H1 (cell line): ENCODE results near the gene TRMT2B. TPM values are rescaled to one million over a fixed set of nuclear protein-coding genes. Genes with fewer than 3 reads are reported as not detected.

Source experiments
- CTCF ChIA-PET: fragments of 300-600 bp; sonication (Branson Sonifier 250); formaldehyde crosslinking; loops from one replicate; lab custom pipeline; 2021; ENCODE audit not compliant: partially characterized antibody; lab: Charles Lee
- POLR2A ChIA-PET: fragments of 300-600 bp; sonication (Branson Sonifier 250); formaldehyde crosslinking; loops from one replicate; lab custom pipeline; 2021; ENCODE audit warnings: inconsistent platforms; ENCODE audit not compliant: partially characterized antibody; lab: Charles Lee
- DNase-seq, 2 experiments: peaks; one replicate each; pipeline versions ENCODE4 v3.0.0 to v3.0.0-alpha.2; 2010 to 2022; ENCODE audit warnings: low spot score in 2 of 2, low read depth in 1 of 2, mixed read lengths in 1 of 2
- FAIRE-seq: peaks from 2 replicates; lab custom pipeline; 2011; peaks lifted over from hg19 to GRCh38; lab: Jason Lieb, UNC
- H2AFZ ChIP-seq: 2 replicates; pipeline ENCODE4 v1.8.1; 2012; ENCODE audit warnings: low read length, inconsistent platforms
- H2AK5ac ChIP-seq: 2 replicates; pipeline ENCODE4 v1.6.1; 2013; ENCODE audit warnings: low read depth, low read length
- H2BK120ac ChIP-seq: replicated peaks from 2 replicates; pipeline ENCODE3; 2013; ENCODE audit warnings: low read depth, low read length, inconsistent platforms
- H2BK12ac ChIP-seq: 2 replicates; pipeline ENCODE4 v1.6.1; 2013; ENCODE audit warnings: low read depth, low read length
- H2BK15ac ChIP-seq: 2 replicates; pipeline ENCODE4 v1.6.1; 2013; ENCODE audit warnings: low read length
- H2BK20ac ChIP-seq: 2 replicates; pipeline ENCODE4 v1.6.1; 2013; ENCODE audit warnings: low read length
- H2BK5ac ChIP-seq: 2 replicates; pipeline ENCODE4 v1.6.1; 2013; ENCODE audit warnings: low read depth, low read length
- H3K14ac ChIP-seq: 2 replicates; pipeline ENCODE4 v1.6.1; 2013; ENCODE audit warnings: inconsistent platforms; ENCODE audit not compliant: insufficient read length
- H3K18ac ChIP-seq: 2 replicates; pipeline ENCODE4 v1.6.1; 2013; ENCODE audit warnings: low read length; ENCODE audit errors: extremely low read depth
- H3K23ac ChIP-seq: 2 replicates; pipeline ENCODE4 v1.6.1; 2013; ENCODE audit warnings: inconsistent platforms; ENCODE audit not compliant: insufficient read length
- H3K23me2 ChIP-seq: 2 replicates; pipeline ENCODE4 v1.6.1; 2013; ENCODE audit warnings: low read depth, low read length
- H3K27ac ChIP-seq: 2 replicates; pipeline ENCODE4 v1.6.1; 2011; ENCODE audit warnings: low read depth, low read length, inconsistent platforms
- H3K27me3 ChIP-seq, 4 experiments: replicated peaks in 1 of 4; 1 replicate in 1 of 4; 2 replicates in 3 of 4; pipeline versions ENCODE4 v1.6.1 to v1.8.1; 2011 to 2013; ENCODE audit warnings: low read length in 3 of 4, mild to moderate bottlenecking in 3 of 4, inconsistent platforms in 2 of 4, mixed read lengths in 2 of 4, moderate library complexity in 1 of 4; ENCODE audit not compliant: control insufficient read depth in 3 of 4, insufficient read depth in 3 of 4; ENCODE audit errors: extremely low read depth in 1 of 4
- H3K36me3 ChIP-seq, 4 experiments: 2 replicates each; pipeline versions ENCODE4 v1.6.1 to v1.8.1; 2011 to 2013; ENCODE audit warnings: mild to moderate bottlenecking in 4 of 4, low read length in 3 of 4, moderate library complexity in 2 of 4, control low read depth in 1 of 4, inconsistent platforms in 1 of 4; ENCODE audit not compliant: insufficient read depth in 4 of 4, control insufficient read depth in 2 of 4
- H3K4ac ChIP-seq: replicated peaks from 2 replicates; pipeline ENCODE3; 2013; ENCODE audit warnings: low read length, low read depth, mixed read lengths, inconsistent platforms; ENCODE audit not compliant: insufficient read length
- H3K4me1 ChIP-seq, 4 experiments: replicated peaks in 1 of 4; 1 replicate in 1 of 4; 2 replicates in 3 of 4; pipeline versions ENCODE4 v1.6.1 to v1.8.1; 2011 to 2013; ENCODE audit warnings: low read length in 3 of 4, inconsistent platforms in 2 of 4, mixed read lengths in 1 of 4; ENCODE audit not compliant: insufficient read depth in 4 of 4, control insufficient read depth in 3 of 4
- H3K4me2 ChIP-seq, 2 experiments: 2 replicates each; pipeline versions ENCODE4 v1.6.1 to v1.8.1; 2011 to 2013; ENCODE audit warnings: low read depth in 2 of 2, low read length in 2 of 2, control low read depth in 1 of 2, inconsistent platforms in 1 of 2, mild to moderate bottlenecking in 1 of 2; ENCODE audit not compliant: insufficient read depth in 1 of 2
- H3K4me3 ChIP-seq, 4 experiments: fragments of 200-600, 300-600 bp in 1 of 4; sonication (generic), shearing (Covaris generic), sonication (Bioruptor Twin) in 1 of 4; 2 replicates each; pipeline versions ENCODE4 v1.5.1 to v1.8.1; 2011 to 2016; ENCODE audit warnings: low read length in 4 of 4, low read depth in 3 of 4, control low read depth in 2 of 4, inconsistent platforms in 2 of 4, mild to moderate bottlenecking in 2 of 4, mixed read lengths in 1 of 4, moderate library complexity in 1 of 4; ENCODE audit not compliant: insufficient read depth in 2 of 4; ENCODE audit errors: extremely low read depth in 1 of 4
- H3K56ac ChIP-seq: replicated peaks from 2 replicates; pipeline ENCODE3; 2013; ENCODE audit warnings: low read depth, mild to moderate bottlenecking, mixed read lengths, low read length, inconsistent platforms; ENCODE audit not compliant: insufficient read length
- H3K79me1 ChIP-seq: 2 replicates; pipeline ENCODE4 v1.6.1; 2013; ENCODE audit warnings: low read depth, low read length, control low read depth
- H3K79me2 ChIP-seq, 2 experiments: 2 replicates each; pipeline versions ENCODE4 v1.6.1 to v1.8.1; 2012 to 2013; ENCODE audit warnings: low read length in 2 of 2, mild to moderate bottlenecking in 2 of 2, inconsistent platforms in 1 of 2; ENCODE audit not compliant: insufficient read depth in 2 of 2, control insufficient read depth in 1 of 2
- H3K9ac ChIP-seq, 4 experiments: replicated peaks in 1 of 4; 1 replicate in 1 of 4; 2 replicates in 3 of 4; pipeline versions ENCODE4 v1.6.1 to v1.8.1; 2011 to 2013; ENCODE audit warnings: low read depth in 3 of 4, low read length in 3 of 4, control low read depth in 2 of 4, mild to moderate bottlenecking in 2 of 4, moderate library complexity in 2 of 4, inconsistent platforms in 1 of 4; ENCODE audit errors: extremely low read depth in 1 of 4
- H3K9me3 ChIP-seq, 2 experiments: 2 replicates each; pipeline versions ENCODE4 v1.6.1 to v1.8.1; 2012 to 2013; ENCODE audit warnings: mild to moderate bottlenecking in 2 of 2, moderate library complexity in 2 of 2, control low read depth in 1 of 2, inconsistent platforms in 1 of 2, low read depth in 1 of 2, low read length in 1 of 2, mixed read lengths in 1 of 2; ENCODE audit not compliant: insufficient read depth in 2 of 2
- H4K20me1 ChIP-seq, 2 experiments: replicated peaks in 1 of 2; 2 replicates each; pipeline versions ENCODE3 to v1.8.1; 2011 to 2013; ENCODE audit warnings: inconsistent platforms in 2 of 2, low read length in 2 of 2, mild to moderate bottlenecking in 1 of 2; ENCODE audit not compliant: insufficient read depth in 2 of 2, control insufficient read depth in 1 of 2
- H4K5ac ChIP-seq: 2 replicates; pipeline ENCODE4 v1.6.1; 2013; ENCODE audit warnings: low read length, low read depth, mixed read lengths, inconsistent platforms; ENCODE audit not compliant: insufficient read length
- H4K8ac ChIP-seq: 2 replicates; pipeline ENCODE4 v1.8.0; 2013; ENCODE audit warnings: mild to moderate bottlenecking, moderate library complexity, low read length, inconsistent platforms; ENCODE audit not compliant: insufficient read depth; ENCODE audit errors: extremely low read depth
- H4K91ac ChIP-seq: replicated peaks from 2 replicates; pipeline ENCODE3; 2013; ENCODE audit warnings: low read length, mixed read lengths, inconsistent platforms; ENCODE audit not compliant: insufficient read length
- CEBPB ChIP-seq: IDR thresholded peaks from 2 replicates; pipeline ENCODE4 v1.6.1; 2012; ENCODE audit warnings: low read depth, low read length
- EP300 ChIP-seq, 2 experiments: IDR thresholded peaks; 1 replicate in 1 of 2; 2 replicates in 1 of 2; pipeline ENCODE4 v1.6.1; 2011 to 2012; ENCODE audit warnings: low read depth in 2 of 2, low read length in 2 of 2, mild to moderate bottlenecking in 2 of 2, borderline replicate concordance in 1 of 2, inconsistent platforms in 1 of 2, moderate library complexity in 1 of 2
- HDAC2 ChIP-seq, 2 experiments: fragments of 300-600 bp in 1 of 2; sonication (generic) in 1 of 2; IDR thresholded peaks; 2 replicates each; pipeline ENCODE4 v1.6.1; 2011 to 2012; ENCODE audit warnings: low read depth in 2 of 2, low read length in 2 of 2, mild to moderate bottlenecking in 2 of 2, moderate library complexity in 2 of 2, borderline replicate concordance in 1 of 2, inconsistent platforms in 1 of 2
- KDM4A ChIP-seq: IDR thresholded peaks from one replicate; pipeline ENCODE4 v1.7.1; 2012; ENCODE audit warnings: low read depth, mild to moderate bottlenecking, moderate library complexity, low read length, inconsistent platforms; ENCODE audit not compliant: severe bottlenecking
- MAX ChIP-seq: IDR thresholded peaks from 2 replicates; pipeline ENCODE4 v1.6.1; 2012; ENCODE audit warnings: inconsistent platforms
- SIX5 ChIP-seq: IDR thresholded peaks from 2 replicates; pipeline ENCODE4 v1.6.1; 2011; ENCODE audit warnings: mild to moderate bottlenecking, low read depth, low read length
- SP2 ChIP-seq: IDR thresholded peaks from 2 replicates; pipeline ENCODE4 v1.6.1; 2012; ENCODE audit warnings: mild to moderate bottlenecking, low read length, inconsistent platforms
- SP4 ChIP-seq: IDR thresholded peaks from 2 replicates; pipeline ENCODE4 v1.6.1; 2012; ENCODE audit warnings: low read length, inconsistent platforms
- YY1 ChIP-seq: IDR thresholded peaks from 2 replicates; pipeline ENCODE4 v1.6.1; 2011; ENCODE audit warnings: low read depth, mild to moderate bottlenecking, low read length
- polyA plus RNA-seq, 7 experiments: library from polyadenylated mRNA; depleted of rRNA in 3 of 7; stranded (reverse) in 5 of 7; unstranded in 2 of 7; fragments of >200 nt in 5 of 7; fragments of 200-250 nt in 2 of 7; gene quantifications; 1 replicate in 5 of 7; 2 replicates in 1 of 7; 4 replicates in 1 of 7; pipeline versions ENCODE4 v1.2.1 to v1.2.3, GENCODE V29; 2011 to 2013; ENCODE audit warnings: missing spikeins in 2 of 7, mixed read lengths in 2 of 7
- total RNA-seq: library from RNA; stranded (reverse); fragmentation: NEBNext Ultra II Directional; extraction: Animal tissue kit (Norgen Biotek cat#: 25700); gene quantifications from 2 replicates; pipeline ENCODE4 v1.2.1, GENCODE V29; 2021

Gene TRMT2B
- total and polyA plus RNA-seq, 2 of the 8 experiments (the other 6 are each of a cell fraction or from before 2014, with no cell fraction given) = 12.1 to 12.4 TPM

GRCh38 chrX:101037231-101037630, 14.7 kb downstream of the TRMT2B start:
- Histone ChIP-seq H3K18ac (no peak overlapping the region), H3K36me3 (peaks cover 0 to 14% (median 5%) of the 10 kb centered on the region in 4 experiments; a peak in 3 of 8 replicates), H2AK5ac (no peak overlapping the region), H4K5ac (no peak overlapping the region), H4K8ac (no peak overlapping the region), H3K23me2 (no peaks in the 10 kb centered on the region), H3K4ac (no peak overlapping the region), H3K56ac (no peak overlapping the region), H3K23ac (no peak overlapping the region), H4K91ac (no peak overlapping the region), H2BK5ac (no peak overlapping the region), H2BK12ac (no peak overlapping the region), H3K27me3 (no peaks in the 10 kb centered on the region), H4K20me1 (no peaks in the 10 kb centered on the region), H3K27ac (no peak overlapping the region), H3K14ac (no peak overlapping the region), H3K9me3 (no peaks in the 10 kb centered on the region), H3K4me3 (no peak overlapping the region), H2BK15ac (no peak overlapping the region), H3K4me1 (no peaks in the 10 kb centered on the region), H3K9ac (no peak overlapping the region), H3K79me1 (no peaks in the 10 kb centered on the region), H2BK120ac (no peak overlapping the region), H2AFZ (no peak overlapping the region), H2BK20ac (no peak overlapping the region), H3K79me2 (no peaks in the 10 kb centered on the region), H3K4me2 (no peak overlapping the region)
- POLR2A ChIA-PET = no interaction called here
- no peak for FAIRE-seq
- TF ChIP-seq SP4 = no peak
- no peak for TF ChIP-seq SIX5
- TF ChIP-seq YY1 = no peak
- TF ChIP-seq SP2 = no peak
- TF ChIP-seq MAX = no peak
- no peak for TF ChIP-seq HDAC2 (IDR thresholded peaks at IDR 0.05; ENCODE audit: borderline replicate concordance in 1 of 2, low read depth in 2 of 2, low read length in 2 of 2)
- no peak for TF ChIP-seq KDM4A
- no peak for TF ChIP-seq EP300 (IDR thresholded peaks at IDR 0.05; ENCODE audit: borderline replicate concordance in 1 of 2, low read depth in 2 of 2, low read length in 2 of 2)
- no peak for TF ChIP-seq CEBPB
- CTCF ChIA-PET = no interaction called here
- no peak for DNase-seq
